K562 (cell line): Measurements from ENCODE around the gene GALNT12. TPM values are rescaled to one million over a fixed set of nuclear protein-coding genes. Genes with fewer than 3 reads are reported as not detected.

Experiments used
- ATAC-seq: fragments of 200-7000 bp; cut with Tn5 transposase; 3 replicates; pipeline ENCODE4 v1.9.1; 2020; ENCODE audit warnings: moderate library complexity
- BruUV-seq: library from RNA; stranded (reverse); fragments of 400-500 nt; replicated peaks from 2 replicates; lab custom pipeline; 2021; lab: Mats Ljungman, UMichigan
- CTCF ChIA-PET: fragments of 300-600 bp; formaldehyde crosslinking; extraction: SDS; loops from one replicate; lab custom pipeline; 2021; ENCODE audit warnings: low intra/inter-chr PET ratio; lab: Yijun Ruan, JAX
- POLR2A ChIA-PET: fragments of 300-600, 350-650 bp; sonication (Branson Sonifier 250); formaldehyde crosslinking; extraction: SDS; loops from one replicate; lab custom pipeline; 2021; ENCODE audit warnings: antibody characterized with exemption, inconsistent platforms; lab: Yijun Ruan, JAX
- DNase-seq, 4 experiments: peaks; one replicate each; pipeline versions ENCODE4 v3.0.0 to v3.0.0-alpha.2; 2011 to 2018; ENCODE audit warnings: low spot score in 3 of 4, mixed read lengths in 3 of 4; ENCODE audit errors: extremely low read depth in 1 of 4
- FAIRE-seq: peaks from 2 replicates; lab custom pipeline; 2011; peaks lifted over from hg19 to GRCh38; lab: Jason Lieb, UNC
- H2AFZ ChIP-seq: 2 replicates; pipeline ENCODE4 v1.6.0; 2011; ENCODE audit warnings: low read depth, low read length, control low read depth, inconsistent platforms
- H3K27ac ChIP-seq: fragments of 200-600 bp; 3 replicates; pipeline ENCODE4 v1.8.0; 2011; ENCODE audit warnings: low read depth, mild to moderate bottlenecking, control low read depth, inconsistent platforms, low read length, moderate library complexity, mixed read lengths; ENCODE audit errors: extremely low read depth
- H3K27me3 ChIP-seq, 2 experiments: fragments of 300-600 bp in 1 of 2; 2 replicates in 1 of 2; 3 replicates in 1 of 2; pipeline versions ENCODE4 v1.6.0 to v1.8.0; 2011; ENCODE audit warnings: inconsistent platforms in 2 of 2, low read length in 2 of 2, mild to moderate bottlenecking in 1 of 2, mixed read lengths in 1 of 2, moderate library complexity in 1 of 2; ENCODE audit not compliant: control insufficient read depth in 2 of 2, insufficient read depth in 2 of 2
- H3K36me3 ChIP-seq: fragments of 300-600 bp; 3 replicates; pipeline ENCODE4 v1.8.0; 2011; ENCODE audit warnings: mild to moderate bottlenecking, low read length, inconsistent platforms; ENCODE audit not compliant: control insufficient read depth, insufficient read depth
- H3K4me1 ChIP-seq, 2 experiments: fragments of 200-600 bp in 1 of 2; replicated peaks in 1 of 2; 2 replicates in 1 of 2; 3 replicates in 1 of 2; pipeline versions ENCODE4 v1.5.1 to v1.8.0; 2011; ENCODE audit warnings: inconsistent platforms in 2 of 2, low read length in 2 of 2, mild to moderate bottlenecking in 1 of 2, mixed read lengths in 1 of 2, moderate library complexity in 1 of 2; ENCODE audit not compliant: control insufficient read depth in 2 of 2, insufficient read depth in 2 of 2
- H3K4me2 ChIP-seq: 2 replicates; pipeline ENCODE4 v1.6.1; 2011; ENCODE audit warnings: low read length, control low read depth, inconsistent platforms, mixed read lengths; ENCODE audit not compliant: insufficient read depth
- H3K4me3 ChIP-seq: fragments of 200-600 bp; sonication (generic), shearing (Covaris generic); 2 replicates; pipeline ENCODE4 v1.5.1; 2016; ENCODE audit warnings: control low read depth, inconsistent platforms
- H3K79me2 ChIP-seq: fragments of 200-600 bp; 3 replicates; pipeline ENCODE4 v1.8.0; 2011; ENCODE audit warnings: low read length, inconsistent platforms; ENCODE audit not compliant: control insufficient read depth, insufficient read depth
- H3K9ac ChIP-seq, 2 experiments: 2 replicates each; pipeline versions ENCODE4 v1.6.0 to v1.6.1; 2011; ENCODE audit warnings: low read depth in 2 of 2, low read length in 2 of 2, control low read depth in 1 of 2, inconsistent platforms in 1 of 2, mild to moderate bottlenecking in 1 of 2, mixed read lengths in 1 of 2; ENCODE audit not compliant: insufficient read depth in 1 of 2
- H3K9me1 ChIP-seq: one replicate; pipeline ENCODE4 v1.6.0; 2011; ENCODE audit warnings: inconsistent platforms, mild to moderate bottlenecking, low read length, moderate library complexity; ENCODE audit not compliant: control insufficient read depth, insufficient read depth
- H3K9me3 ChIP-seq: replicated peaks from 2 replicates; pipeline ENCODE4 v1.5.1; 2011; ENCODE audit warnings: low read depth, low read length, inconsistent platforms; ENCODE audit not compliant: control insufficient read depth, insufficient read depth
- H4K20me1 ChIP-seq: replicated peaks from 2 replicates; pipeline ENCODE4 v1.6.1; 2011; ENCODE audit warnings: low read length, inconsistent platforms, mixed read lengths; ENCODE audit not compliant: control insufficient read depth, insufficient read depth
- MTA3 ChIP-seq: fragments of 450-650 bp; formaldehyde crosslinking; IDR thresholded peaks from 2 replicates; pipeline ENCODE4 v1.6.1; 2017; ENCODE audit warnings: mild to moderate bottlenecking, borderline replicate concordance
- POLR2A ChIP-seq: fragments of 450-650 bp; conservative IDR thresholded peaks from 2 replicates; pipeline ENCODE4 v1.6.1; 2016
- PURB ChIP-seq: sonication (generic); formaldehyde crosslinking; IDR thresholded peaks from 2 replicates; pipeline ENCODE4 v1.9.0; 2021; ENCODE audit warnings: low read depth, mild to moderate bottlenecking, missing genetic modification reagents
- SIN3B ChIP-seq: fragments of 450-650 bp; IDR thresholded peaks from 2 replicates; pipeline ENCODE4 v1.6.1; 2017; ENCODE audit warnings: low read depth, mild to moderate bottlenecking, moderate library complexity
- WGBS: fragments of 100-300 bp; shearing (Covaris generic); methylation state at CpG from one replicate; pipeline ENCODE4 v1.1.6; 2016; ENCODE audit warnings: low coverage, mixed read lengths; ENCODE audit not compliant: insufficient coverage; ENCODE audit errors: missing lambda C conversion rate; 5-methylcytosine and 5-hydroxymethylcytosine counted together
- in situ Hi-C: fragments of 300-500 bp; cut with MboI; formaldehyde crosslinking; loops from 4 replicates; pipeline ENCODE4 v1.15.0; 2018; ENCODE audit warnings: inconsistent platforms, mixed read lengths
- intact Hi-C: fragments of 100-400 bp; cut with micrococcal nuclease; formaldehyde crosslinking; loops from 2 replicates; pipeline ENCODE4 v1.14.2; 2022
- polyA plus RNA-seq, 8 experiments: library from polyadenylated mRNA; depleted of rRNA in 4 of 8; stranded (reverse) in 5 of 8; unstranded in 3 of 8; fragments of >200 nt; fragmentation: Nextera tagmentation in 2 of 8; fragmentation: Illumina TruSeq in 1 of 8; extraction: Ambion mirVana in 2 of 8; extraction: Trizol in 1 of 8; gene quantifications; 2 replicates each; pipeline versions ENCODE4 v1.2.1 to v1.2.3, GENCODE V29; 2011 to 2014; ENCODE audit warnings: inconsistent platforms in 1 of 8, missing spikeins in 1 of 8
- total RNA-seq, 7 experiments: library from RNA; depleted of rRNA in 6 of 7; stranded (reverse); fragments of >200 nt in 6 of 7; fragmentation: Illumina TruSeq in 2 of 7; extraction: Trizol in 2 of 7; gene quantifications; 2 replicates each; pipeline versions ENCODE4 v1.2.1 to v1.2.3, GENCODE V29; 2011 to 2021; ENCODE audit warnings: low replicate concordance in 1 of 7
- TF ChIP-seq, protein P1 (sequence below): fragments of 450-650 bp; IDR thresholded peaks from 2 replicates; pipeline ENCODE4 v1.6.1; 2017; ENCODE audit warnings: antibody characterized with exemption, mild to moderate bottlenecking
- TF ChIP-seq, protein P2 (sequence below): sonication (generic); formaldehyde crosslinking; IDR thresholded peaks from 2 replicates; pipeline ENCODE4 v1.8.0; 2022; ENCODE audit warnings: mild to moderate bottlenecking, missing genetic modification reagents
- TF ChIP-seq, protein P3 (sequence below): sonication (generic); formaldehyde crosslinking; IDR thresholded peaks from 2 replicates; pipeline ENCODE4 v1.8.1; 2023; ENCODE audit warnings: mild to moderate bottlenecking, missing genetic modification reagents

GALNT12 gene
- total and polyA plus RNA-seq, 9 of the 15 experiments (the other 6 are each of a cell fraction or from before 2014, with no cell fraction given): 29.7 to 82.9 (median 44.2) TPM

DNA sequence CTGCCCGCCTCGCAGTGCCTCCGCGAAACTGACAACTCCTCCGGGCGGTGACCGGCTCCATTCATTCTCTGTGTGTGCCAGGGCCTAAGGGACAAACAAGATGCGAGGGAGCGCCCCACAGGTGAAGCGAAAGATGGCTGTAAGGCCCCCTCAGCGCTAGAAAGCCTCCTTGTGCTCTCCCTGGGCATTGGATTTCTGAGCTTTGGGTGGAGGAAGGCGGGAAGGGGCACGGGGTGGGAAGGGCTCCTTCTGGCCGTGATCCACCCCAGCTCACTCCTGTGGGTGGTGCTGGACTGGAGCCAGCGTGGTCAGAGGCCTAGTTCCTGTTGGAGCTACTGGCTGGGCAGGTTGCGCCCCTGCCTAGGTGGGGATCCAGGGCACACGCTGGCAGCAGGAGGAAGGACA, 943 bp downstream of the GALNT12 start (continued):
- TF ChIP-seq, protein P1, sequence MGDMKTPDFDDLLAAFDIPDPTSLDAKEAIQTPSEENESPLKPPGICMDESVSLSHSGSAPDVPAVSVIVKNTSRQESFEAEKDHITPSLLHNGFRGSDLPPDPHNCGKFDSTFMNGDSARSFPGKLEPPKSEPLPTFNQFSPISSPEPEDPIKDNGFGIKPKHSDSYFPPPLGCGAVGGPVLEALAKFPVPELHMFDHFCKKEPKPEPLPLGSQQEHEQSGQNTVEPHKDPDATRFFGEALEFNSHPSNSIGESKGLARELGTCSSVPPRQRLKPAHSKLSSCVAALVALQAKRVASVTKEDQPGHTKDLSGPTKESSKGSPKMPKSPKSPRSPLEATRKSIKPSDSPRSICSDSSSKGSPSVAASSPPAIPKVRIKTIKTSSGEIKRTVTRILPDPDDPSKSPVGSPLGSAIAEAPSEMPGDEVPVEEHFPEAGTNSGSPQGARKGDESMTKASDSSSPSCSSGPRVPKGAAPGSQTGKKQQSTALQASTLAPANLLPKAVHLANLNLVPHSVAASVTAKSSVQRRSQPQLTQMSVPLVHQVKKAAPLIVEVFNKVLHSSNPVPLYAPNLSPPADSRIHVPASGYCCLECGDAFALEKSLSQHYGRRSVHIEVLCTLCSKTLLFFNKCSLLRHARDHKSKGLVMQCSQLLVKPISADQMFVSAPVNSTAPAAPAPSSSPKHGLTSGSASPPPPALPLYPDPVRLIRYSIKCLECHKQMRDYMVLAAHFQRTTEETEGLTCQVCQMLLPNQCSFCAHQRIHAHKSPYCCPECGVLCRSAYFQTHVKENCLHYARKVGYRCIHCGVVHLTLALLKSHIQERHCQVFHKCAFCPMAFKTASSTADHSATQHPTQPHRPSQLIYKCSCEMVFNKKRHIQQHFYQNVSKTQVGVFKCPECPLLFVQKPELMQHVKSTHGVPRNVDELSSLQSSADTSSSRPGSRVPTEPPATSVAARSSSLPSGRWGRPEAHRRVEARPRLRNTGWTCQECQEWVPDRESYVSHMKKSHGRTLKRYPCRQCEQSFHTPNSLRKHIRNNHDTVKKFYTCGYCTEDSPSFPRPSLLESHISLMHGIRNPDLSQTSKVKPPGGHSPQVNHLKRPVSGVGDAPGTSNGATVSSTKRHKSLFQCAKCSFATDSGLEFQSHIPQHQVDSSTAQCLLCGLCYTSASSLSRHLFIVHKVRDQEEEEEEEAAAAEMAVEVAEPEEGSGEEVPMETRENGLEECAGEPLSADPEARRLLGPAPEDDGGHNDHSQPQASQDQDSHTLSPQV: peak; percentile 56
- TF ChIP-seq MTA3: peak; percentile 36; the same call in 1 of the 2 replicates
- no peak for TF ChIP-seq SIN3B
- TF ChIP-seq PURB (CRISPR knock-in tag): no peak
- TF ChIP-seq POLR2A: no peak

DNA sequence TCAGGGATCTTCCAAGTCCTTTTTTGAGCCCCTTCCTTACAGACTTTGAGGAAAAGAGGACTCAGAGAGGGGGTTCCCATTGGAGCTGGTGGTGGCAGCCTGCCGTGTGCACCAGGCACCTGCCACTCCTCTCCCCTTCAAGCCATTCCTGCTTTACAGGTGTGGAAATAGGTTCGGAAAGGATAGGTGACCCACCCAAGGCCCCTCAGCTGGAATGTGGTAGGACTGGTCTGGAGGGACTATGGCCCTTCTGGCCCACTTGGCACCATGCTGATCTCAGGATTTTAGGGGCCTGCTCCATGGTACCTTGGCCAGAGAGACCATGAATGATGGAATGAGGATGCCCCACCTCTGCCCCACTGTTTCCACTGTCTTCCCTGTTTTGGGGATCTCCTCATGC, 1.4 kb downstream of the GALNT12 start:
- Histone ChIP-seq H3K27ac (peak overlapping the region; percentile 59; the same call in 2 of the 3 replicates), H3K4me1 (peaks cover 31 to 52% of the 10 kb centered on the region in 2 experiments), H3K79me2 (peaks cover 47% of the 10 kb centered on the region), H3K9me1 (no peaks in the 10 kb centered on the region), H3K36me3 (peaks cover 13% of the 10 kb centered on the region; the same call in 2 of the 3 replicates), H3K9me3 (no peaks in the 10 kb centered on the region; the same call in 1 of the 2 replicates), H4K20me1 (no peaks in the 10 kb centered on the region), H3K4me3 (peak overlapping the region; percentile 66), H3K9ac (peak overlapping the region; percentile 60 to 94)
- in situ Hi-C loops (no loop called here), intact Hi-C loops (loop anchor here (1.0 to 5.0 kb wide), 4 partner anchors 24 to 268 kb away; no protein-coding TSS in a partner anchor)
- no TSS peak for BruUV-seq
- no peak for DNase-seq
- no peak for ATAC-seq
- FAIRE-seq: no peak
- CTCF ChIA-PET: no interaction called here
- TF ChIP-seq, protein P2, sequence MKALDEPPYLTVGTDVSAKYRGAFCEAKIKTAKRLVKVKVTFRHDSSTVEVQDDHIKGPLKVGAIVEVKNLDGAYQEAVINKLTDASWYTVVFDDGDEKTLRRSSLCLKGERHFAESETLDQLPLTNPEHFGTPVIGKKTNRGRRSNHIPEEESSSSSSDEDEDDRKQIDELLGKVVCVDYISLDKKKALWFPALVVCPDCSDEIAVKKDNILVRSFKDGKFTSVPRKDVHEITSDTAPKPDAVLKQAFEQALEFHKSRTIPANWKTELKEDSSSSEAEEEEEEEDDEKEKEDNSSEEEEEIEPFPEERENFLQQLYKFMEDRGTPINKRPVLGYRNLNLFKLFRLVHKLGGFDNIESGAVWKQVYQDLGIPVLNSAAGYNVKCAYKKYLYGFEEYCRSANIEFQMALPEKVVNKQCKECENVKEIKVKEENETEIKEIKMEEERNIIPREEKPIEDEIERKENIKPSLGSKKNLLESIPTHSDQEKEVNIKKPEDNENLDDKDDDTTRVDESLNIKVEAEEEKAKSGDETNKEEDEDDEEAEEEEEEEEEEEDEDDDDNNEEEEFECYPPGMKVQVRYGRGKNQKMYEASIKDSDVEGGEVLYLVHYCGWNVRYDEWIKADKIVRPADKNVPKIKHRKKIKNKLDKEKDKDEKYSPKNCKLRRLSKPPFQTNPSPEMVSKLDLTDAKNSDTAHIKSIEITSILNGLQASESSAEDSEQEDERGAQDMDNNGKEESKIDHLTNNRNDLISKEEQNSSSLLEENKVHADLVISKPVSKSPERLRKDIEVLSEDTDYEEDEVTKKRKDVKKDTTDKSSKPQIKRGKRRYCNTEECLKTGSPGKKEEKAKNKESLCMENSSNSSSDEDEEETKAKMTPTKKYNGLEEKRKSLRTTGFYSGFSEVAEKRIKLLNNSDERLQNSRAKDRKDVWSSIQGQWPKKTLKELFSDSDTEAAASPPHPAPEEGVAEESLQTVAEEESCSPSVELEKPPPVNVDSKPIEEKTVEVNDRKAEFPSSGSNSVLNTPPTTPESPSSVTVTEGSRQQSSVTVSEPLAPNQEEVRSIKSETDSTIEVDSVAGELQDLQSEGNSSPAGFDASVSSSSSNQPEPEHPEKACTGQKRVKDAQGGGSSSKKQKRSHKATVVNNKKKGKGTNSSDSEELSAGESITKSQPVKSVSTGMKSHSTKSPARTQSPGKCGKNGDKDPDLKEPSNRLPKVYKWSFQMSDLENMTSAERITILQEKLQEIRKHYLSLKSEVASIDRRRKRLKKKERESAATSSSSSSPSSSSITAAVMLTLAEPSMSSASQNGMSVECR (CRISPR knock-in tag): peak; percentile 47; the same call in 1 of the 2 replicates
- TF ChIP-seq, protein P3, sequence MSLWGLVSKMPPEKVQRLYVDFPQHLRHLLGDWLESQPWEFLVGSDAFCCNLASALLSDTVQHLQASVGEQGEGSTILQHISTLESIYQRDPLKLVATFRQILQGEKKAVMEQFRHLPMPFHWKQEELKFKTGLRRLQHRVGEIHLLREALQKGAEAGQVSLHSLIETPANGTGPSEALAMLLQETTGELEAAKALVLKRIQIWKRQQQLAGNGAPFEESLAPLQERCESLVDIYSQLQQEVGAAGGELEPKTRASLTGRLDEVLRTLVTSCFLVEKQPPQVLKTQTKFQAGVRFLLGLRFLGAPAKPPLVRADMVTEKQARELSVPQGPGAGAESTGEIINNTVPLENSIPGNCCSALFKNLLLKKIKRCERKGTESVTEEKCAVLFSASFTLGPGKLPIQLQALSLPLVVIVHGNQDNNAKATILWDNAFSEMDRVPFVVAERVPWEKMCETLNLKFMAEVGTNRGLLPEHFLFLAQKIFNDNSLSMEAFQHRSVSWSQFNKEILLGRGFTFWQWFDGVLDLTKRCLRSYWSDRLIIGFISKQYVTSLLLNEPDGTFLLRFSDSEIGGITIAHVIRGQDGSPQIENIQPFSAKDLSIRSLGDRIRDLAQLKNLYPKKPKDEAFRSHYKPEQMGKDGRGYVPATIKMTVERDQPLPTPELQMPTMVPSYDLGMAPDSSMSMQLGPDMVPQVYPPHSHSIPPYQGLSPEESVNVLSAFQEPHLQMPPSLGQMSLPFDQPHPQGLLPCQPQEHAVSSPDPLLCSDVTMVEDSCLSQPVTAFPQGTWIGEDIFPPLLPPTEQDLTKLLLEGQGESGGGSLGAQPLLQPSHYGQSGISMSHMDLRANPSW (CRISPR knock-in tag): no peak
- TF ChIP-seq, all 486 proteins: peak for 1
- 0 out of 2 replicates have a peak overlapping the region, but pooled peaks have one; percentile 11 for H2AFZ ChIP-seq
- POLR2A ChIA-PET: interaction anchor here (0.6 to 2.3 kb wide), 9 partner anchors 9 to 1213 kb away, joined by 3 to 8 read pairs (median 4); partner anchors contain the start of gene ANKS6
- H3K4me2 ChIP-seq: peak overlapping the region; percentile 81
- no peaks in the 10 kb centered on the region for H3K27me3 ChIP-seq
- WGBS: 45% methylated on average over 2 of the region's 2 CpGs
